ENCODE data around the gene SORBS2.

DNA sequence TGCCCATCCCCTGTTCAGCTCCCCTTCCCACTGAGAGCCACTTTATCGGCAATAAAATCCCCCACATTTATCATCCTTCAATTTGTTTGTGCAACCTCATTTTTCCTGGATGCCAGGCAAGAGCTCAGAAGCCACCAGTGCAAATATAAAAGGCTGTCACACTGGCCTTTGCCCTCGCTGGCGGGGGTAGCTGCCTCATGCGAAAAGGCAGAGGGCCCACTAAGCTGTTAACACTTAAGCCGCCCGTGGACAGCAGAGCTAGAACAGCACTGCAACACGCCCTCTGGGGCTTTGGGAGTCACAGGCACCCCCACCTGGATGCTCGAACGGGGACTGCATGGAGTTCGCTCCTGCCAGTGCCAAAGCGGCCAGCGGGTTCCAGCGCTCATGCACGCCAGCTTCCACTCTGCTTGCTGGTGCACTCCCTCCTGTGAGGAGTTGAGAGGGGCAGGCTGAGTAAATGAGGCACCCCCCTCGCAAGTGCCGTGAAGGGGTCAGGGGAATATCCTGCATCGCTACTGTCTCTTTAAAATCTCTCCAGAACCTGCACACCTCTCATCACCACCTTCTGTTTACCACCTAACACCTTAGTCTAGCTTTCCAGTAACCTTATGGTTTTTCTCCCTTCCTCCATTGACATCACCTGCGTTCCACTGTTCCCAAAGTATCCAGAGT, 99.5 kb downstream of the SORBS2 start:
- TF ChIP-seq, protein P1, sequence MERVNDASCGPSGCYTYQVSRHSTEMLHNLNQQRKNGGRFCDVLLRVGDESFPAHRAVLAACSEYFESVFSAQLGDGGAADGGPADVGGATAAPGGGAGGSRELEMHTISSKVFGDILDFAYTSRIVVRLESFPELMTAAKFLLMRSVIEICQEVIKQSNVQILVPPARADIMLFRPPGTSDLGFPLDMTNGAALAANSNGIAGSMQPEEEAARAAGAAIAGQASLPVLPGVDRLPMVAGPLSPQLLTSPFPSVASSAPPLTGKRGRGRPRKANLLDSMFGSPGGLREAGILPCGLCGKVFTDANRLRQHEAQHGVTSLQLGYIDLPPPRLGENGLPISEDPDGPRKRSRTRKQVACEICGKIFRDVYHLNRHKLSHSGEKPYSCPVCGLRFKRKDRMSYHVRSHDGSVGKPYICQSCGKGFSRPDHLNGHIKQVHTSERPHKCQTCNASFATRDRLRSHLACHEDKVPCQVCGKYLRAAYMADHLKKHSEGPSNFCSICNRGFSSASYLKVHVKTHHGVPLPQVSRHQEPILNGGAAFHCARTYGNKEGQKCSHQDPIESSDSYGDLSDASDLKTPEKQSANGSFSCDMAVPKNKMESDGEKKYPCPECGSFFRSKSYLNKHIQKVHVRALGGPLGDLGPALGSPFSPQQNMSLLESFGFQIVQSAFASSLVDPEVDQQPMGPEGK (CRISPR knock-in tag; IDR thresholded peaks at IDR 0.05; ENCODE audit: borderline replicate concordance): no peak
- no peak for TF ChIP-seq ZFP3 (CRISPR knock-in tag; IDR thresholded peaks at IDR 0.05)
- TF ChIP-seq ZC3H10 (CRISPR knock-in tag; IDR thresholded peaks at IDR 0.05): no peak
- TF ChIP-seq, protein P2, sequence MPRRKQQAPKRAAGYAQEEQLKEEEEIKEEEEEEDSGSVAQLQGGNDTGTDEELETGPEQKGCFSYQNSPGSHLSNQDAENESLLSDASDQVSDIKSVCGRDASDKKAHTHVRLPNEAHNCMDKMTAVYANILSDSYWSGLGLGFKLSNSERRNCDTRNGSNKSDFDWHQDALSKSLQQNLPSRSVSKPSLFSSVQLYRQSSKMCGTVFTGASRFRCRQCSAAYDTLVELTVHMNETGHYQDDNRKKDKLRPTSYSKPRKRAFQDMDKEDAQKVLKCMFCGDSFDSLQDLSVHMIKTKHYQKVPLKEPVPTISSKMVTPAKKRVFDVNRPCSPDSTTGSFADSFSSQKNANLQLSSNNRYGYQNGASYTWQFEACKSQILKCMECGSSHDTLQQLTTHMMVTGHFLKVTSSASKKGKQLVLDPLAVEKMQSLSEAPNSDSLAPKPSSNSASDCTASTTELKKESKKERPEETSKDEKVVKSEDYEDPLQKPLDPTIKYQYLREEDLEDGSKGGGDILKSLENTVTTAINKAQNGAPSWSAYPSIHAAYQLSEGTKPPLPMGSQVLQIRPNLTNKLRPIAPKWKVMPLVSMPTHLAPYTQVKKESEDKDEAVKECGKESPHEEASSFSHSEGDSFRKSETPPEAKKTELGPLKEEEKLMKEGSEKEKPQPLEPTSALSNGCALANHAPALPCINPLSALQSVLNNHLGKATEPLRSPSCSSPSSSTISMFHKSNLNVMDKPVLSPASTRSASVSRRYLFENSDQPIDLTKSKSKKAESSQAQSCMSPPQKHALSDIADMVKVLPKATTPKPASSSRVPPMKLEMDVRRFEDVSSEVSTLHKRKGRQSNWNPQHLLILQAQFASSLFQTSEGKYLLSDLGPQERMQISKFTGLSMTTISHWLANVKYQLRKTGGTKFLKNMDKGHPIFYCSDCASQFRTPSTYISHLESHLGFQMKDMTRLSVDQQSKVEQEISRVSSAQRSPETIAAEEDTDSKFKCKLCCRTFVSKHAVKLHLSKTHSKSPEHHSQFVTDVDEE (CRISPR knock-in tag; IDR thresholded peaks at IDR 0.05): no peak
- TF ChIP-seq, protein P3, sequence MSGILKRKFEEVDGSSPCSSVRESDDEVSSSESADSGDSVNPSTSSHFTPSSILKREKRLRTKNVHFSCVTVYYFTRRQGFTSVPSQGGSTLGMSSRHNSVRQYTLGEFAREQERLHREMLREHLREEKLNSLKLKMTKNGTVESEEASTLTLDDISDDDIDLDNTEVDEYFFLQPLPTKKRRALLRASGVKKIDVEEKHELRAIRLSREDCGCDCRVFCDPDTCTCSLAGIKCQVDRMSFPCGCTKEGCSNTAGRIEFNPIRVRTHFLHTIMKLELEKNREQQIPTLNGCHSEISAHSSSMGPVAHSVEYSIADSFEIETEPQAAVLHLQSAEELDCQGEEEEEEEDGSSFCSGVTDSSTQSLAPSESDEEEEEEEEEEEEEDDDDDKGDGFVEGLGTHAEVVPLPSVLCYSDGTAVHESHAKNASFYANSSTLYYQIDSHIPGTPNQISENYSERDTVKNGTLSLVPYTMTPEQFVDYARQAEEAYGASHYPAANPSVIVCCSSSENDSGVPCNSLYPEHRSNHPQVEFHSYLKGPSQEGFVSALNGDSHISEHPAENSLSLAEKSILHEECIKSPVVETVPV (CRISPR knock-in tag; IDR thresholded peaks at IDR 0.05): no peak
- TF ChIP-seq, protein P4, sequence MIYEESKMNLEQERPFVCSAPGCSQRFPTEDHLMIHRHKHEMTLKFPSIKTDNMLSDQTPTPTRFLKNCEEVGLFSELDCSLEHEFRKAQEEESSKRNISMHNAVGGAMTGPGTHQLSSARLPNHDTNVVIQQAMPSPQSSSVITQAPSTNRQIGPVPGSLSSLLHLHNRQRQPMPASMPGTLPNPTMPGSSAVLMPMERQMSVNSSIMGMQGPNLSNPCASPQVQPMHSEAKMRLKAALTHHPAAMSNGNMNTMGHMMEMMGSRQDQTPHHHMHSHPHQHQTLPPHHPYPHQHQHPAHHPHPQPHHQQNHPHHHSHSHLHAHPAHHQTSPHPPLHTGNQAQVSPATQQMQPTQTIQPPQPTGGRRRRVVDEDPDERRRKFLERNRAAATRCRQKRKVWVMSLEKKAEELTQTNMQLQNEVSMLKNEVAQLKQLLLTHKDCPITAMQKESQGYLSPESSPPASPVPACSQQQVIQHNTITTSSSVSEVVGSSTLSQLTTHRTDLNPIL (CRISPR knock-in tag; IDR thresholded peaks at IDR 0.05; ENCODE audit: low read depth): no peak
- no peak for TF ChIP-seq ZNF565 (CRISPR knock-in tag; conservative IDR thresholded peaks at IDR 0.05; ENCODE audit: low read depth)
- TF ChIP-seq ARNTL (CRISPR knock-in tag; IDR thresholded peaks at IDR 0.05; ENCODE audit: borderline replicate concordance, low read depth): no peak
- no peak for TF ChIP-seq TOX (CRISPR knock-in tag; IDR thresholded peaks at IDR 0.05; ENCODE audit: borderline replicate concordance)
- no peak for TF ChIP-seq OSR1 (CRISPR knock-in tag; IDR thresholded peaks at IDR 0.05)
- TF ChIP-seq RARB (CRISPR knock-in tag; IDR thresholded peaks at IDR 0.05): no peak
- TF ChIP-seq ZFP30 (CRISPR knock-in tag; IDR thresholded peaks at IDR 0.05): no peak
- TF ChIP-seq GLIS3 (CRISPR knock-in tag; IDR thresholded peaks at IDR 0.05): no peak

All from SK-N-SH treated with all-trans-retinoic acid at 6 μM for 48 hours (cell line).